ENCODE measurements around the gene CCDC69.
"Not testable (repeated sequence)": the region's sequence is repeated elsewhere in the genome, so short reads cannot be mapped to it uniquely, and the experiment has no call there.

Gene CCDC69

GRCh38 chr5:151221574-151221973, 2.3 kb downstream of the CCDC69 start:
- no peak for DNase-seq

GRCh38 chr5:151219789-151220188, 4.1 kb downstream of the CCDC69 start:
- DNase-seq = no peak

GRCh38 chr5:151219138-151219537, 4.8 kb downstream of the CCDC69 start:
- DNase-seq = no peak

- DNase-seq = no peak
These were observed 5.7 kb downstream of the CCDC69 start for GRCh38 chr5:151218177-151218576.

GRCh38 chr5:151216781-151217180, 7.1 kb downstream of the CCDC69 start:
- DNase-seq = no peak

- no peak for DNase-seq
These were observed 8.4 kb downstream of the CCDC69 start for GRCh38 chr5:151215546-151215880.

GRCh38 chr5:151214614-151215545, 9.0 kb downstream of the CCDC69 start:
- DNase-seq = no peak

GRCh38 chr5:151213803-151214613, 9.9 kb downstream of the CCDC69 start:
- DNase-seq = no peak

- no peak for DNase-seq
These were observed 11.5 kb downstream of the CCDC69 start for GRCh38 chr5:151212406-151212798.

- DNase-seq = no peak
These were observed 15.4 kb downstream of the CCDC69 start for GRCh38 chr5:151208481-151208914.

- DNase-seq = no peak
These were observed 18.5 kb downstream of the CCDC69 start for GRCh38 chr5:151205411-151205810.

- DNase-seq = no peak
These were observed 19.8 kb downstream of the CCDC69 start for GRCh38 chr5:151204051-151204450.

GRCh38 chr5:151202381-151203139, 21.3 kb downstream of the CCDC69 start:
- DNase-seq = no peak

- DNase-seq = no peak
These were observed 22.8 kb downstream of the CCDC69 start for GRCh38 chr5:151200913-151201595.

- DNase-seq = no peak
These were observed 24.2 kb downstream of the CCDC69 start for GRCh38 chr5:151199581-151200185.

GRCh38 chr5:151198861-151199260, 25.0 kb downstream of the CCDC69 start:
- no peak for DNase-seq

- DNase-seq = not testable (repeated sequence)
These were observed 26.6 kb downstream of the CCDC69 start for GRCh38 chr5:151197291-151197600.

GRCh38 chr5:151196556-151197290, 27.2 kb downstream of the CCDC69 start:
- DNase-seq = no peak

- DNase-seq = no peak
These were observed 28.3 kb downstream of the CCDC69 start for GRCh38 chr5:151195622-151196021.

- DNase-seq = no peak
These were observed 31.3 kb downstream of the CCDC69 start for GRCh38 chr5:151192626-151193025.

GRCh38 chr5:151191661-151192060, 32.2 kb downstream of the CCDC69 start:
- no peak for DNase-seq

GRCh38 chr5:151189151-151189550, 34.7 kb downstream of the CCDC69 start:
- no peak for DNase-seq

Data from DMS79 (cell line).